Mucosa of rectum (tissue), 2 donors: ENCODE measurements around the gene LILRA6.
"Not testable (repeated sequence)": the region's sequence is repeated elsewhere in the genome, so short reads cannot be mapped to it uniquely, and the experiment has no call there.

Experiments used
- H3K27ac ChIP-seq, 2 donors: one replicate each; pipeline ENCODE4 v1.7.0; 2013; ENCODE audit warnings: inconsistent platforms in 2 of 2, low read depth in 2 of 2, low read length in 2 of 2
- H3K27me3 ChIP-seq, 2 donors: one replicate each; pipeline ENCODE4 v1.7.0; 2013; ENCODE audit warnings: low read length in 2 of 2; ENCODE audit not compliant: control insufficient read depth in 2 of 2, insufficient read depth in 2 of 2
- H3K36me3 ChIP-seq, 2 donors: one replicate each; pipeline ENCODE4 v1.7.0; 2013; ENCODE audit warnings: low read length in 2 of 2; ENCODE audit not compliant: control insufficient read depth in 2 of 2, insufficient read depth in 2 of 2
- H3K4me1 ChIP-seq, 2 donors: one replicate each; pipeline ENCODE4 v1.7.0; 2013; ENCODE audit warnings: low read length in 2 of 2, mild to moderate bottlenecking in 1 of 2; ENCODE audit not compliant: control insufficient read depth in 2 of 2, insufficient read depth in 2 of 2
- H3K4me3 ChIP-seq, 2 donors: one replicate each; pipeline ENCODE4 v1.7.0; 2013; ENCODE audit warnings: low read length in 2 of 2
- H3K9ac ChIP-seq, 2 donors: one replicate each; pipeline ENCODE4 v1.7.0; 2013; ENCODE audit warnings: low read length in 2 of 2, low read depth in 1 of 2, mild to moderate bottlenecking in 1 of 2
- H3K9me3 ChIP-seq, 2 donors: one replicate each; pipeline ENCODE4 v1.7.0; 2013; ENCODE audit warnings: low read length in 2 of 2; ENCODE audit not compliant: control insufficient read depth in 2 of 2
- donor health status: healthy.
- donor health status: Normal muscosa, but diverticular disease.

LILRA6 gene

DNA sequence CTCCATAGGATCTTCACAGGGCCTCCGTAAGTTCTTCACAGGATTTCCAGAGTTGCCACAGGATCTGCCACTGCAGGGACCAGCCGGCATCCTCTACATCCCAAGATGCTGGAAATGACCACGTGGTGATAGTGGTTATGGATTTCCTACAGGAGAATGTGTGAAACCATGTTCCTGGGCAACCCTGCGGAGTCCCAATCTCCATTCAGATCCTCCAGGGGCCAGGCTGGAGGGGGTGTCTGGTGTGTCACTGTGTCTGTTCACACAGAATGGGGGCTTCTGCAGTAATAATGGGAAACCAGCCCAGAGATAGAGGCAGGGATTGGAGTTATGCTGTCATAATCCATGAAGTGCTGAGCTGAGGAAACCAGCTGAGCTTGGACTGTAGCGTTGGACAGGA lies 8.6 kb downstream of the LILRA6 start:
- Histone ChIP-seq H3K27ac (no peak overlapping the region), H3K9me3 (no peaks in the 10 kb centered on the region), H3K36me3 (no peaks in the 10 kb centered on the region), H3K9ac (no peak overlapping the region), H3K4me1 (no peaks in the 10 kb centered on the region), H3K27me3 (peaks cover 0 to 2% of the 10 kb centered on the region in 2 donors), H3K4me3 (no peak overlapping the region)

DNA sequence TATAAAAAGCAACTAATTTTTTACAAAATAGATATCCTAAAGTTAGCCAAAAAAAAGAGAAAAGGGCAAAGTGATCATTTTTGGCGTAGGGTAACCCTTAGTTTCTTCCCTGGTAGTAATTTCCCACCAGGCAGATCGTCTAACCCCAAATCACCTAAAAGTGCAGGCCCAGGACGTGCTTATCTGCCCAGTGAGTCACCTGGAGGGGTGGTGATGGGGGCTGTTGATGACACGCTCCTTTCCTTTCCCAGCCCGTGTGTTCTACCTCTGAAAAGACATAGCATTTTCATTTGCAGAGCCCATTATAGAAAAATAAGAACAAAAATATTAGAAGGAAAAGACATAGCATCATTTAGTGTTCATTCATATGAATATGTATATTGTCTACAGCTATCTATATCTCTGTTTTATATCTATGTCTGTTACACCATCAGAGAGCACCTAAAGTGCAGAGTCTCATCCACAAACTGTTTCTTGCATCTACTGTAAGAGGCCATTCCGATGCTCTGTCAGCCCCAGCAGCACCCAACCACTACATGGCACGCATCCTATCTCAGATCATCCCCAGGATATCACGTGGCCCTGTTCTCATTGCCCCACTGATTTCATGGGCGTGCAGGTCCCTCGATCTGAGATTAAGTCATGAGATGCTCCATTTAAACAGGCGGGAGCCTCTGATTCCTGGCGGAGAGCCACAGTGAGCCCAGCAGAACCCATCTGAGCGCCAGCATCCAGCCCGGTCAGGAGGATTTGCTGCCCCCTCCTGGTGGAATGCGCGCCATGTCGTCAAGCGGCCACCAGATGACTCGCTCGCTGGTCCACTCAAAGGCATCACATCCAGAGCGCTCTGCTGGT lies 11.3 kb downstream of the LILRA6 start:
- Histone ChIP-seq H3K36me3 (no peaks in the 10 kb centered on the region), H3K9me3 (no peaks in the 10 kb centered on the region), H3K4me3 (no peak overlapping the region), H3K27ac (no peak overlapping the region), H3K9ac (no peak overlapping the region), H3K4me1 (no peaks in the 10 kb centered on the region), H3K27me3 (peaks cover 0 to 2% of the 10 kb centered on the region in 2 donors)

DNA sequence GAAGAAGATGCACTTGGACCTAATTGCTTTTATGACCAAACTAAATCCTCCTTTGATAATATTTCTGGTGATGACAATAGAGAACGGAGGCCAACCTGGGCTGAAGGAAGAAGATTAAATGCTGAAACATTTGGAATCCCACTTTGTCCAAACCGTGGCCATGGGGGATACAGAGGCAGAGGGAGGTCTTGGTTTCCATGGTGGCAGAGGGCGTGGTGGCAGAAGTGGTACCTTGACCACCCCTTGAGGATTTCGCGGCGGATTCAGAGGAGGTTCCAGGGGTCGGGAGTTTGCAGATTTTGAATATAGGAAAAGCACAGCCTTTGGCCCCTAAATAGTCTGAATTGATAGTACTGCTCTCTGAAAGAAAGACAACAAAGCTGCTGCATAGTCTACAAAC lies 12.6 kb downstream of the LILRA6 start:
- H3K9ac ChIP-seq = no peak overlapping the region
- no peak overlapping the region for H3K27ac ChIP-seq

DNA sequence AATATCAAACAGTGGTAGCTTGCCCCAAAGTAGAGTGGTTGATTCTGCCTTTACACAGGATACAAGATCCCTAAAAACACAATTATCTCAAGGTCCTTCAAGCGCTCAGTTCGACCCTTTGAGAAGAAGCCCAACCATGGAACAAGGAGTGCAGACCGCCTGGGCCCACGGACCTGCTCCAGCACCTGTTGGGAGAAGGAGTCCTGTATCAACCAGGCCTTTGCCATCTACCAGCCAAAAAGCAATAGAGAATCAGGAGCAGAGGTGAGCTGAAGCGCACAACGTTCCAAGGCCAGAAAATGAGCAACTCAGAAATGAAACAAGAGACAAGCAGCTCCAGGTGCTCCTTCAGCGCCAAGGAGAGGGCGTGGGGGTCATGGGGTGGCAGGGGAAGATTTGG lies 13.4 kb downstream of the LILRA6 start:
- H3K9me3 ChIP-seq = no peaks in the 10 kb centered on the region
- no peak overlapping the region for H3K27ac ChIP-seq
- no peak overlapping the region for H3K4me3 ChIP-seq
- H3K4me1 ChIP-seq = no peaks in the 10 kb centered on the region
- peaks cover 0 to 2% of the 10 kb centered on the region in 2 donors for H3K27me3 ChIP-seq
- no peaks in the 10 kb centered on the region for H3K36me3 ChIP-seq
- no peak overlapping the region for H3K9ac ChIP-seq

More for the DNA sequence above, 12.6 kb downstream of the LILRA6 start:
- Histone ChIP-seq H3K27me3 (peaks cover 0 to 2% of the 10 kb centered on the region in 2 donors), H3K36me3 (no peaks in the 10 kb centered on the region), H3K9me3 (no peaks in the 10 kb centered on the region), H3K4me1 (no peaks in the 10 kb centered on the region), H3K4me3 (no peak overlapping the region)

DNA sequence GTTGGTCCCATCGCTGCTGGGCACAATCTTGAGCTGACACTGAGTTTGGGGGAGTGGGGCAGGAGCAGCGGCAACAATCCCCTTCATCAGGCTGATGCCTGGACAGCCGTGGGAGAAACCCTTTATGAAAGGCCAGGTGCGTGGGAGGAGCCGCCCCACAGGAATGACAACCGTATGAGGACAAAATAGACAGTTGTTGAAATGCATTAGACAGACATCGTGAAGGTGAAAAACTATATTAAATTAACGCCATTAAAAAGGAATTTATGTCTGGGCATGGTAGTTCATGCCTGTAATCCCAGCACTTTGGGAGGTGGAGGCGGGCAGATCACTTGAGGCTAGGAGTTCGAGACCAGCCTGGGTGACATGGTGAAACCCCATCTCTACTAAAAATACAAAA lies 18.0 kb downstream of the LILRA6 start:
- not testable (repeated sequence) for H3K4me3 ChIP-seq, H3K27ac ChIP-seq, H3K27me3 ChIP-seq, H3K4me1 ChIP-seq, H3K9me3 ChIP-seq, H3K36me3 ChIP-seq, H3K9ac ChIP-seq

DNA sequence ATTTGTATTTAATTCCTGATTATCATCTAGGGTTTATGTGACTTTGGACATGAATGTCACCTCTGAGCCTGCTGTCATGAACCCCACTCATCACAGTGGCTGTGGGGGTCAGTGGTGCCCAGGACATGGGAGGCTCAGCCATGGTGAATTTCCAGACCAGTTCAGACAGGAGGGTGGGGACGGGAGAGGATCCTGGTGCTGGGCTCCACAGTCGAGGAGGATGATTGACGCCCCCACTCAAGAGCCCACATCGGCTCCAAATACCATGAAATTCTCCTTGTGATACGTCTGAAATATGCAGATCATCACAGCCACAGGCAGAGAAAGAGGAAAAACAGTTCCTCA lies 18.7 kb downstream of the LILRA6 start:
- H3K4me1 ChIP-seq, H3K9me3 ChIP-seq, H3K27ac ChIP-seq: not testable (repeated sequence)

DNA sequence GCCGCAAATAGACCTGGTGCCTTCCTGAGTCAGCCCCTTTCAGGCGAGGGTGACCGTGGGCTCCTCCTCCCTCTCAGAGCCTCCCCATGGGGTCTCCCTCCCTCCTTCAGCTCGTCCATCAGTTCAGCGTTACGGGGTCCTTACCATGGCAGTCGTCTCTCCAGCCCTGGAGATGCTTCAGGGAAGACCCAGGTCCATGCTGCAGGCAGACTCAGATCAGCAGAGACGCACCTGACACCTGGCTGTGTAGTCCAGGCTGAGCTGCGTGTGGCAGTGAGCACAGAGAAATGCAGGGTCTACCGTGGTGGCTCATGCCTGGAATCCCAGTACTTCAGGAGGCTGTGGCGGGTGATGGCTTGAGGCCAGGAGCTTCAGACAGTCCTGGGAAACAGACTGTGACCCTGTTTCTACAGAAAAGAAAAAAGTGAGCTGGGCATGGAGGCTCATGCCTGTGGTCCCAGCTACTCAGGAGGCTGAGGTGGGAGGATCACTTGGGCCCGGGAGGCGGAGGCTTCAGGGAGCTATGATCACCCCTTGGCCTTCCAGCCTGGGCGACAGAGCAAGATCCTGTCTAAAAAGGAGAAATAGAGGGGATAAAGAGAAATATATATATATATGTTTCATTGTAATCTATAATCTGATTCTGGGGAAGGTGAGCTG lies 19.2 kb downstream of the LILRA6 start:
- not testable (repeated sequence) for H3K4me1 ChIP-seq, H3K36me3 ChIP-seq, H3K4me3 ChIP-seq, H3K9me3 ChIP-seq, H3K27me3 ChIP-seq, H3K27ac ChIP-seq, H3K9ac ChIP-seq

More for the DNA sequence above, 18.7 kb downstream of the LILRA6 start:
- not testable (repeated sequence) for H3K4me3 ChIP-seq, H3K9ac ChIP-seq, H3K27me3 ChIP-seq, H3K36me3 ChIP-seq

DNA sequence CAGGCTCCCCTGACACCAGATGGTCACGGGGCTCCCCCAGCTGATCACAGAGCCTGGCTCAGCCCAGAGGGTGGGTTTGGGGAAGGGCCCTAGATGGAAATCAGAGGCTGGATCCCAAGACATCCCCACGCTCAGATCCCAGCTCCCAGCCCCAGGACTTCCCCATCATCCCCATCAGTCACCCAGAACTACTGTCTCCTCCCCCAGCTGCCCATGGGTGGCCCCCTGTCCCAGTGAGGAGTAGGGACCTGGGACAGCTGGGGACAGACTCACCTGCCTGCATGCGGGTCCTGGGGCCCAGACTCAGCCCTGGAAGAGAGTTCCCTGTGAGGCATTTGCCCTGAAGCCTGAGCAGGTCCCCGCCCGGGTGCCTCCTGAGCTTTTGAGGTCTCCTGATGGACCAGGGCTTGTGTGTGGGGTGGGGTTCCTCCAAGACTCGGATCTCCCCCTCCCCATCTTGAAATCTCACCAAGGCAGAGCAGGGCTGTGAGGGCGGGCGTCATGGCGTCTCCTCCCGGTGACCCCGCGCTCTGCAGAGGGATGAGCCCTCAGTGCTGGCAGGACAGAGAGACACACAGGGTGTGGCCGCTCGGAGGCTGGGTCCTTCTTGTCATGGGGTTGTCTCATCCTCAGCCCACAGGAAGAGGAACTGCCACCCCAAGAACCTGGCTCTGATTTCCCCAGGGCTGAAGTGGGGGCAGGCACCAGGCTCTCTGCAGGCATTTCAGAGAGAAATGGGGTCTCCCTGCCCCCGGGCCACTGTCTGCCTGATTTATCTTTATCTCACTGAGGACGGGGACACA lies 19.9 kb downstream of the LILRA6 start, which contains the start of gene LILRB3:
TSS of gene LILRB3 (minus strand) at position 534 of the 803 bp plus-strand sequence. CDS start at position 503, 31 bp downstream.
- H3K4me3 ChIP-seq, H3K27me3 ChIP-seq, H3K36me3 ChIP-seq, H3K9ac ChIP-seq, H3K4me1 ChIP-seq, H3K27ac ChIP-seq, H3K9me3 ChIP-seq: not testable (repeated sequence)

DNA sequence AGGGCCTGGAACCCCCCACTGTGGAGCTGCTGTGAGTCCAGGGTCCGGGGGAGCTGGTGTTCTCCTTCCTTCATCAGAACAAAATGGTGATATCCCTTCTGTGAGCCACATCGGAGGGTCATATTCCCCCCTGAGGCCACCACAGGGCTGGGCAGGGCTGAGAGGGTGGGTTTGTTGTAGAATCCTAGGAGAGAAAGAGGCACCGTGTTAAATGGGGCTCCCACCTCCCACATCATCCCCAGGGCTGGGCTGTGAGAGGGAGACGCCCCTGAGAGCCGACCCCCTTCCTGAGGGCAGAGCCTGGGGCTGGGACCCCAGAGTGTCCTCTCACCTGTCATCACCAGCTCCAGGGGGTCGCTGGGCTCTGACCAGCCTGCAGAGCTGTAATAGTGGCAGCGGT lies 20.6 kb downstream of the LILRA6 start:
- H3K36me3 ChIP-seq, H3K9ac ChIP-seq, H3K4me1 ChIP-seq, H3K27me3 ChIP-seq, H3K9me3 ChIP-seq, H3K27ac ChIP-seq, H3K4me3 ChIP-seq: not testable (repeated sequence)

DNA sequence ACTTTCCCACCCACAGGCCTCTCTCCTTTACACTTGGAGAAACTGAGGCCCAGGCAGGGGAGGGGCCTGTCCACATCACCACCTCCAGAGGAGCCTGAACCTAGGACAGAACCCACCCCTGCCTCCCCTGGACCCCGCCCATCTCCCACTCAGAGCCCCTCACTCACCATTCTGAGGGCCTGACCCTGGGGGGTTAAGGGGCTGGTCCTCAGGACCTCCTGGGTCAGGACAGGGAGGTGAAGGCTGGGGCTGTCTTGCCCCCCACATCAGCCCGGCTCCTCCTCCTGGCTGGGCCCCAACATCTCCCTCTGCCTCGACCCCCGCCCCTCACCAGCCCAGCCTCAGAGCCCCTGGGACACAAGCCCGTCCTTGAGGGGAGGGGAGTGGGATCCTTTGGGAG lies 22.9 kb downstream of the LILRA6 start:
- not testable (repeated sequence) for H3K36me3 ChIP-seq, H3K27me3 ChIP-seq, H3K9me3 ChIP-seq, H3K9ac ChIP-seq, H3K4me1 ChIP-seq, H3K27ac ChIP-seq, H3K4me3 ChIP-seq
